ENCODE measurements around the gene CCDC97. TPM values are rescaled to one million over a fixed set of nuclear protein-coding genes. Genes with fewer than 3 reads are reported as not detected.

The CCDC97 gene
- total RNA-seq, 2 experiments from 2014 or later, result 42.9 to 43.5 TPM

GRCh38 chr19:41302624-41303351 is 7.2 kb upstream of the CCDC97 start:
- CTCF ChIA-PET, result interaction anchor here (0.6 to 11.7 kb wide), 11 partner anchors 8 to 525 kb away, joined by 3 to 110 read pairs (median 5); partner anchors contain the start of genes CCDC97 and HNRNPUL1
- DNase-seq (peak; percentile 91), ATAC-seq (peak; percentile 68)
- Mint-ChIP-seq H3K4me1 (peaks cover 98% of the 10 kb centered on the region), H3K36me3 (peaks cover 75% of the 10 kb centered on the region), H3K27ac (peak overlapping the region; percentile 96), H3K9me3 (ENCODE audit: low read depth) (no peaks in the 10 kb centered on the region), H3K27me3 (no peaks in the 10 kb centered on the region), H3K4me3 (peak overlapping the region; percentile 75)

- peak overlapping the region; percentile 26 for H3K4me3 Mint-ChIP-seq
- ATAC-seq (no peak), DNase-seq (no peak)
- peaks cover 70% of the 10 kb centered on the region for H3K36me3 Mint-ChIP-seq
- H3K27me3 Mint-ChIP-seq, result no peaks in the 10 kb centered on the region
- CTCF ChIA-PET, result interaction anchor here (1.2 to 11.7 kb wide), 4 partner anchors 20 to 52 kb away, joined by 5 to 110 read pairs (median 7); partner anchors contain the start of gene HNRNPUL1
- H3K4me1 Mint-ChIP-seq, result peaks cover 98% of the 10 kb centered on the region
- H3K27ac Mint-ChIP-seq, result peak overlapping the region; percentile 96
- H3K9me3 Mint-ChIP-seq (ENCODE audit: low read depth), result no peaks in the 10 kb centered on the region
Measured at GRCh38 chr19:41303954-41304353, 6.0 kb upstream of the CCDC97 start.

- CTCF ChIA-PET, result interaction anchor here (0.7 to 11.7 kb wide), 7 partner anchors 18 to 100 kb away, joined by 3 to 110 read pairs (median 4); partner anchors contain the start of genes B9D2 and HNRNPUL1
- DNase-seq (no peak), ATAC-seq (no peak)
- Mint-ChIP-seq H3K27ac (peak overlapping the region; percentile 96), H3K27me3 (no peaks in the 10 kb centered on the region), H3K36me3 (peaks cover 62% of the 10 kb centered on the region), H3K4me1 (peaks cover 92% of the 10 kb centered on the region), H3K4me3 (no peak overlapping the region), H3K9me3 (ENCODE audit: low read depth) (no peaks in the 10 kb centered on the region)
Measured at GRCh38 chr19:41304706-41305483, 5.1 kb upstream of the CCDC97 start.

- CTCF ChIA-PET, result interaction anchor here (0.7 to 11.7 kb wide), 6 partner anchors 8 to 50 kb away, joined by 3 to 110 read pairs (median 4); partner anchors contain the start of gene HNRNPUL1
- no peak for DNase-seq
- Mint-ChIP-seq H3K9me3 (ENCODE audit: low read depth) (no peaks in the 10 kb centered on the region), H3K27ac (peak overlapping the region; percentile 94), H3K4me3 (peak overlapping the region; percentile 60), H3K27me3 (no peaks in the 10 kb centered on the region), H3K4me1 (peaks cover 87% of the 10 kb centered on the region), H3K36me3 (peaks cover 56% of the 10 kb centered on the region)
- no peak for ATAC-seq
Measured at GRCh38 chr19:41305927-41306793, 3.8 kb upstream of the CCDC97 start.

GRCh38 chr19:41307090-41307875 is 2.7 kb upstream of the CCDC97 start:
- peaks cover 55% of the 10 kb centered on the region for H3K36me3 Mint-ChIP-seq
- H3K9me3 Mint-ChIP-seq (ENCODE audit: low read depth), result no peaks in the 10 kb centered on the region
- H3K27ac Mint-ChIP-seq, result peak overlapping the region; percentile 94
- ATAC-seq (no peak), DNase-seq (peak; percentile 60)
- no peaks in the 10 kb centered on the region for H3K27me3 Mint-ChIP-seq
- H3K4me3 Mint-ChIP-seq, result peak overlapping the region; percentile 60
- CTCF ChIA-PET, result interaction anchor here (0.6 to 11.7 kb wide), 16 partner anchors 9 to 517 kb away, joined by 3 to 110 read pairs (median 6); partner anchors contain the start of genes B9D2 and HNRNPUL1
- H3K4me1 Mint-ChIP-seq, result peaks cover 85% of the 10 kb centered on the region

GRCh38 chr19:41307954-41308449 is 2.0 kb upstream of the CCDC97 start:
- Mint-ChIP-seq H3K27ac (peak overlapping the region; percentile 94), H3K36me3 (peaks cover 55% of the 10 kb centered on the region), H3K4me3 (peak overlapping the region; percentile 95), H3K9me3 (ENCODE audit: low read depth) (no peaks in the 10 kb centered on the region), H3K27me3 (no peaks in the 10 kb centered on the region), H3K4me1 (peaks cover 82% of the 10 kb centered on the region)
- peak; percentile 5 for ATAC-seq
- DNase-seq, result no peak
- CTCF ChIA-PET, result interaction anchor here (0.9 to 11.7 kb wide), 24 partner anchors 9 to 646 kb away, joined by 3 to 110 read pairs (median 5); partner anchors contain the start of genes B9D2 and HNRNPUL1

- H3K36me3 Mint-ChIP-seq, result peaks cover 57% of the 10 kb centered on the region
- peaks cover 82% of the 10 kb centered on the region for H3K4me1 Mint-ChIP-seq
- DNase-seq, result peak; percentile 95
- no peaks in the 10 kb centered on the region for H3K27me3 Mint-ChIP-seq
- peak; percentile 50 for ATAC-seq
- H3K4me3 Mint-ChIP-seq, result peak overlapping the region; percentile 95
- CTCF ChIA-PET, result interaction anchor here (0.8 to 11.7 kb wide), 31 partner anchors 9 to 647 kb away, joined by 3 to 110 read pairs (median 5); partner anchors contain the start of genes B9D2 and HNRNPUL1
- peak overlapping the region; percentile 94 for H3K27ac Mint-ChIP-seq
- H3K9me3 Mint-ChIP-seq (ENCODE audit: low read depth), result no peaks in the 10 kb centered on the region
Measured at GRCh38 chr19:41308450-41309179, 1.4 kb upstream of the CCDC97 start.

- CTCF ChIA-PET, result interaction anchor here (0.7 to 11.7 kb wide), 33 partner anchors 7 to 647 kb away, joined by 3 to 110 read pairs (median 5); partner anchors contain the start of genes B9D2 and HNRNPUL1
- H3K27me3 Mint-ChIP-seq, result no peaks in the 10 kb centered on the region
- H3K4me3 Mint-ChIP-seq, result peak overlapping the region; percentile 95
- peak overlapping the region; percentile 94 for H3K27ac Mint-ChIP-seq
- H3K36me3 Mint-ChIP-seq, result peaks cover 52% of the 10 kb centered on the region
- no peaks in the 10 kb centered on the region for H3K9me3 Mint-ChIP-seq (ENCODE audit: low read depth)
- peaks cover 76% of the 10 kb centered on the region for H3K4me1 Mint-ChIP-seq
- ATAC-seq (no peak), DNase-seq (no peak)
Measured at GRCh38 chr19:41309180-41310032, 566 bp upstream of the CCDC97 start.

- H3K4me3 Mint-ChIP-seq, result peak overlapping the region; percentile 95
- no peaks in the 10 kb centered on the region for H3K9me3 Mint-ChIP-seq (ENCODE audit: low read depth)
- ATAC-seq (no peak), DNase-seq (no peak)
- no peak overlapping the region for H3K27ac Mint-ChIP-seq
- peaks cover 42% of the 10 kb centered on the region for H3K36me3 Mint-ChIP-seq
- H3K27me3 Mint-ChIP-seq, result no peaks in the 10 kb centered on the region
- H3K4me1 Mint-ChIP-seq, result peaks cover 63% of the 10 kb centered on the region
- CTCF ChIA-PET, result interaction anchor here (1.4 to 11.7 kb wide), 5 partner anchors 9 to 107 kb away, joined by 4 to 110 read pairs (median 9); partner anchors contain the start of gene HNRNPUL1
Measured at GRCh38 chr19:41311072-41311471, 1.1 kb downstream of the CCDC97 start.

- Mint-ChIP-seq H3K9me3 (ENCODE audit: low read depth) (no peaks in the 10 kb centered on the region), H3K27ac (peak overlapping the region; percentile 48), H3K27me3 (no peaks in the 10 kb centered on the region), H3K4me1 (peaks cover 59% of the 10 kb centered on the region), H3K4me3 (peak overlapping the region; percentile 51), H3K36me3 (peaks cover 43% of the 10 kb centered on the region)
- DNase-seq (no peak), ATAC-seq (no peak)
- CTCF ChIA-PET, result interaction anchor here (1.5 to 11.7 kb wide), 4 partner anchors 9 to 47 kb away, joined by 4 to 110 read pairs (median 20); partner anchors contain the start of gene HNRNPUL1
Measured at GRCh38 chr19:41311613-41312012, 1.6 kb downstream of the CCDC97 start.

Data from activated CD8-positive, alpha-beta memory T cell treated with anti-CD3 and anti-CD28 coated beads, Interleukin-2, amount 10 ng/mL, durations not matched to agents 7 days and 5 days (primary cell).